Skeletal muscle cell (primary cell): ENCODE data around the gene CFAP53.

Experiments
- DNase-seq: peaks from one replicate; pipeline ENCODE4 v3.0.0-alpha.2; 2010; ENCODE audit warnings: low read depth
- H3K4me3 ChIP-seq: 2 replicates; pipeline ENCODE4 v1.5.1; 2011; ENCODE audit warnings: low read depth, mild to moderate bottlenecking, control low read depth, low read length, moderate library complexity

Gene CFAP53

GRCh38 chr18:50199921-50200320, 66.4 kb downstream of the CFAP53 start:
- H3K4me3 ChIP-seq: no peak overlapping the region
- DNase-seq: no peak

GRCh38 chr18:50199346-50199855, 66.9 kb downstream of the CFAP53 start:
- H3K4me3 ChIP-seq: no peak overlapping the region
- no peak for DNase-seq

- no peak for DNase-seq
Observed at GRCh38 chr18:50196261-50196660, 70.0 kb downstream of the CFAP53 start.

GRCh38 chr18:50195689-50196088, 70.6 kb downstream of the CFAP53 start:
- DNase-seq: no peak
- H3K4me3 ChIP-seq: no peak overlapping the region

More at GRCh38 chr18:50196261-50196660, 70.0 kb downstream of the CFAP53 start:
- H3K4me3 ChIP-seq: no peak overlapping the region

- H3K4me3 ChIP-seq: peak within 1 kb of the TSS; percentile 30
- DNase-seq: no peak
Observed at GRCh38 chr18:50194631-50195532, 71.4 kb downstream of the CFAP53 start, which contains the start of gene MYO5B. MYO5B (minus strand) TSS chr18:50195147; CDS start chr18:50194793, 354 bp downstream.

- peak overlapping the region; percentile 30 for H3K4me3 ChIP-seq
- no peak for DNase-seq
Observed at GRCh38 chr18:50193796-50194630, 72.3 kb downstream of the CFAP53 start.

- no peak for DNase-seq
- no peak overlapping the region for H3K4me3 ChIP-seq
Observed at GRCh38 chr18:50192995-50193795, 73.1 kb downstream of the CFAP53 start.

GRCh38 chr18:50190926-50191325, 75.4 kb downstream of the CFAP53 start:
- no peak for DNase-seq
- no peak overlapping the region for H3K4me3 ChIP-seq

- no peak for DNase-seq
- H3K4me3 ChIP-seq: no peak overlapping the region
Observed at GRCh38 chr18:50190236-50190635, 76.1 kb downstream of the CFAP53 start.

GRCh38 chr18:50189160-50189559, 77.1 kb downstream of the CFAP53 start:
- no peak for DNase-seq
- no peak overlapping the region for H3K4me3 ChIP-seq

GRCh38 chr18:50188652-50189051, 77.6 kb downstream of the CFAP53 start:
- DNase-seq: no peak
- no peak overlapping the region for H3K4me3 ChIP-seq

GRCh38 chr18:50187659-50188058, 78.6 kb downstream of the CFAP53 start:
- no peak for DNase-seq
- no peak overlapping the region for H3K4me3 ChIP-seq

- no peak overlapping the region for H3K4me3 ChIP-seq
- DNase-seq: no peak
Observed at GRCh38 chr18:50186385-50186784, 79.9 kb downstream of the CFAP53 start.

- DNase-seq: peak; percentile 17
Observed at GRCh38 chr18:50183556-50183955, 82.7 kb downstream of the CFAP53 start.

GRCh38 chr18:50182511-50182910, 83.8 kb downstream of the CFAP53 start:
- no peak overlapping the region for H3K4me3 ChIP-seq
- DNase-seq: no peak

More at GRCh38 chr18:50183556-50183955, 82.7 kb downstream of the CFAP53 start:
- no peak overlapping the region for H3K4me3 ChIP-seq

- H3K4me3 ChIP-seq: no peak overlapping the region
- no peak for DNase-seq
Observed at GRCh38 chr18:50181590-50181989, 84.7 kb downstream of the CFAP53 start.

GRCh38 chr18:50179465-50179864, 86.8 kb downstream of the CFAP53 start:
- DNase-seq: no peak
- no peak overlapping the region for H3K4me3 ChIP-seq

GRCh38 chr18:50177294-50177992, 88.9 kb downstream of the CFAP53 start:
- no peak for DNase-seq
- H3K4me3 ChIP-seq: no peak overlapping the region
